Immature natural killer cell (primary cell): ENCODE measurements around the gene SLC2A5. TPM values are rescaled to one million over a fixed set of nuclear protein-coding genes. Genes with fewer than 3 reads are reported as not detected.
"Not testable (repeated sequence)": the region's sequence is repeated elsewhere in the genome, so short reads cannot be mapped to it uniquely, and the experiment has no call there.

Experiments used
- DNase-seq, 3 donors: peaks; one replicate each; pipeline ENCODE4 v3.0.0; 2022; ENCODE audit warnings: mixed read lengths in 1 of 3
- H3K27ac Mint-ChIP-seq, 6 donors: one replicate each; pipeline ENCODE4 v1.8.0; 2020; ENCODE audit warnings: mixed read lengths in 6 of 6, mild to moderate bottlenecking in 5 of 6, inconsistent platforms in 4 of 6, moderate library complexity in 3 of 6
- H3K27me3 Mint-ChIP-seq, 3 donors: one replicate each; pipeline ENCODE4 v1.8.0; 2020 to 2021; ENCODE audit warnings: low read depth in 3 of 3, mild to moderate bottlenecking in 3 of 3, mixed read lengths in 3 of 3, moderate library complexity in 3 of 3, inconsistent platforms in 1 of 3
- H3K36me3 Mint-ChIP-seq, 3 donors: one replicate each; pipeline ENCODE4 v1.8.0; 2020; ENCODE audit warnings: mixed read lengths in 3 of 3, inconsistent platforms in 2 of 3, mild to moderate bottlenecking in 2 of 3
- H3K4me1 Mint-ChIP-seq, 2 donors: one replicate each; pipeline ENCODE4 v1.8.0; 2020; ENCODE audit warnings: inconsistent platforms in 2 of 2, mild to moderate bottlenecking in 2 of 2, mixed read lengths in 2 of 2, moderate library complexity in 1 of 2
- H3K4me3 Mint-ChIP-seq, 5 donors: one replicate each; pipeline ENCODE4 v1.8.0; 2020; ENCODE audit warnings: mild to moderate bottlenecking in 5 of 5, mixed read lengths in 5 of 5, inconsistent platforms in 3 of 5, moderate library complexity in 3 of 5
- H3K9me3 Mint-ChIP-seq, 6 donors: one replicate each; pipeline ENCODE4 v1.8.0; 2020; ENCODE audit warnings: mild to moderate bottlenecking in 6 of 6, mixed read lengths in 6 of 6, inconsistent platforms in 4 of 6, moderate library complexity in 3 of 6
- polyA plus RNA-seq, 3 donors: library from polyadenylated mRNA; unstranded; fragments of 300-500 nt; fragmentation: Illumina TruSeq; gene quantifications; one replicate each; pipeline ENCODE4 v1.2.3, GENCODE V29; 2021

Gene SLC2A5
- polyA plus RNA-seq, 3 donors from 2014 or later: 0.07 TPM; not detected in 2

DNA sequence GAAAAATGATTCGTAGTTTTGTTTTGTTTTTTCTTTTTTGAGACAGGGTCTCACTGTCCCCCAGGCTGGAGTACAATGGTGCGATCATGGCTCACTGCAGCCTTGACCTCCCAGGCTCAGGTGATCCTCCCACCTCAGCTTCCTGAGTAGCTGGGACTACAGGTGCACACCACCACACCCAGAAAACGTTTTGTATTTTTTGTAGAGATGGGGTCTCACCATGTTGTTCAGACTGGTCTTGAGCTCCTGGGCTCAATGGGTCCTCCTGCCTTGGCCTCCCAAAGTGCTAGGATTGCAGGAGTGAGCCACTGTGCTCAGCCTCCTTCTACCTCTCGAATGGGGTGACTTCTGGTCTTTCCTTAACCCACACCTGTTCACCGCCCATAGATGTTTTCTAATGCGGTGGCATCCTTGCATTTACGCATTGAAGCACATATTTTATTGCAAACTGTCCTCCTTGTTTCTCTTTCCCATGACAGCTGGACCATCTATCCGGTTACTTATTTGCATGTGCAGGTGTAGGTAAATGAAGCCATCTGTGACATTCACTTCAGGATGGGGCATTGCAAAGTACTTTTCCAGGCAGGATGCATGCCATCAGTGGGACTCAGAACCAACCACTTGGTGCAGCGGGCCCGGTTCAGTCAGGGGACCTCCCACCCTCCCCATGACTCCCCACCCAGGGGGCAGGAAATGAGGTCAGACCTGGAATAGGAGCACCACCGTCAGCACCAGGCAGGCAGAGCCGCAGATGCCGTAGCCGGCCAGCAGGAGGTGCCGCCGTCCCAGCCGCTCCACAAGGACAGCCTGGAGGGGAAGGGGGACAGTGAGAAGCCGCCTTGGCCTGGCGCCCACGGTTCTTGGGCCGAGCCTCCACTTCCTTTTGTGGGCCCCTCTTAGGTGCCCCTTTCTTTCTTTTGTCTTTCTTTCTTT lies 59.7 kb downstream of the SLC2A5 start:
- H3K27ac Mint-ChIP-seq: no peak overlapping the region
- H3K27me3 Mint-ChIP-seq: peaks cover 2 to 7% (median 4%) of the 10 kb centered on the region in 3 donors
- H3K4me1 Mint-ChIP-seq: peaks cover 0 to 3% of the 10 kb centered on the region in 2 donors
- H3K36me3 Mint-ChIP-seq: no peaks in the 10 kb centered on the region
- DNase-seq: no peak
- no peaks in the 10 kb centered on the region for H3K9me3 Mint-ChIP-seq
- H3K4me3 Mint-ChIP-seq: no peak overlapping the region

DNA sequence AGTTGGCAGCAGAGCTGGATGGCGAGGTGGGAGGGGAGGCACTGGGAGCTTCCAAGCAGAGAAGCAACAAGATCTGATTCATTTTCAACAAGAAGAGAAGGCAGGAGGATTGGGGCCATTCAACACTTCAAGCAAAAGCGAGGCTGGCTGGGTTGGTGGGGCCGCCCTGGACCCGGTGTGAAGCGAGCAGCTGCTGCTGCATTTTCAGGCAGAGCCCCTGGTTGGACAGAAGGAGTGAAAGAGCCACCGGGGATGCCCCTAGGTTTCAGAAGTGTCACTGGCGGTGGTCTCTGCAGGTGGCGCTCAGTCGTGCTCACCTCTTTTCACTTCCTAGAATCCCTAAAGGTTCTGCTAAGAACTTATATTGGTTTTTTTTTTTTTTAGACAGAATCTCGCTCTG lies 61.2 kb downstream of the SLC2A5 start:
- Mint-ChIP-seq H3K4me1 (peaks cover 0 to 3% of the 10 kb centered on the region in 2 donors), H3K4me3 (no peak overlapping the region), H3K9me3 (no peaks in the 10 kb centered on the region), H3K36me3 (no peaks in the 10 kb centered on the region), H3K27ac (peak overlapping the region in 1 of 6 donors; percentile 30), H3K27me3 (peaks cover 2 to 5% (median 4%) of the 10 kb centered on the region in 3 donors)
- DNase-seq: no peak

DNA sequence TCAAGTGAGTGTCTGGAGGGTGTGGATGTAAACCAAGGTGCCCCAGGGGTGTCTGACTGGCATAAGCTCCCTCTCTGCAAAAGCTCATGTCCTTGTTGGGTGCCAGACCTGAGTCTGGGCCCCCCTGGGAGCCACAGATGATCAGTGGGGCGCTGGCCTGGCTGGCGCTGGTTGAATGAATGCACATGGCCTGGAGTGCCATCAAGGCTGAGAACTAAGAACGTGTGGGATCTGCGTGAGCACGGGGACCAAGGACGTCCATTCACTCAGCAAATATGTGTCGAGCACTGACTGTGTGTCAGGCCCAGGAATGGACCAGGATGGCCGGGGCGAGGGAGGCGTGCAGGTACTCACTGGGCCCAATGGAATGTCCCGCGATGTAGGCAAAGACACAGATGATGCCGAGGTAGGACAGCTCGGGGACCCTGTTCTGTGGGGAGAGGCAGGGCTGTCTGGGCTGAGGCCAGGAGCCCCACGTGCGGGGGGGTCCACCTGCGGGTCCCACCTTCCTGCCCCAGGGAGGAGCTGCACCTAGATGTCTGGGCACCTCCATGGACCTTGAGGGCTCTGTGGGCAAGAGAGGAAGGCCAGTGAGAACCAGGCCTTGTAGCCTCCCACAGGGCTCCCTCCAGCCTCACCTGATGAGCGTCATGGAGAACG lies 62.3 kb downstream of the SLC2A5 start:
- no peak for DNase-seq
- H3K4me3 Mint-ChIP-seq: peak overlapping the region in 1 of 5 donors; percentile 28
- H3K9me3 Mint-ChIP-seq: no peaks in the 10 kb centered on the region
- H3K27me3 Mint-ChIP-seq: peaks cover 2 to 5% (median 2%) of the 10 kb centered on the region in 3 donors
- H3K27ac Mint-ChIP-seq: no peak overlapping the region
- H3K4me1 Mint-ChIP-seq: peaks cover 0 to 3% of the 10 kb centered on the region in 2 donors
- H3K36me3 Mint-ChIP-seq: no peaks in the 10 kb centered on the region

DNA sequence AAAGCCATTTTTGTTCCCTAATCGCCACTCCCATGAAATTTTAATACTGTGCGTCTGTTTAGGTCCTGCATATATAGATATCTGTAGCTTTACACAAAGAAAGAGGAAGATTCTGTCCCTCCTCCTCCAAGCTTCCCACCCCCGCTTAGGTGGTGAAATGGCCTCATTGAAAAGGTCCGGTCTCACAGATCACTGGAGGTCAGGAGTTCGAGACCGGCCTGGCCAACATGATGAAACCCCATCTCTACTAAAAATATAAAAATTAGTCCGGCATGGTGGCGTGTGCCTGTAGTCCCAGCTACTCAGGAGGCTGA lies 64.1 kb downstream of the SLC2A5 start:
- no peak overlapping the region for H3K27ac Mint-ChIP-seq
- H3K4me1 Mint-ChIP-seq: no peaks in the 10 kb centered on the region
- H3K9me3 Mint-ChIP-seq: no peaks in the 10 kb centered on the region
- H3K27me3 Mint-ChIP-seq: peaks cover 2 to 5% (median 2%) of the 10 kb centered on the region in 3 donors
- H3K4me3 Mint-ChIP-seq: no peak overlapping the region
- DNase-seq: no peak
- no peaks in the 10 kb centered on the region for H3K36me3 Mint-ChIP-seq

DNA sequence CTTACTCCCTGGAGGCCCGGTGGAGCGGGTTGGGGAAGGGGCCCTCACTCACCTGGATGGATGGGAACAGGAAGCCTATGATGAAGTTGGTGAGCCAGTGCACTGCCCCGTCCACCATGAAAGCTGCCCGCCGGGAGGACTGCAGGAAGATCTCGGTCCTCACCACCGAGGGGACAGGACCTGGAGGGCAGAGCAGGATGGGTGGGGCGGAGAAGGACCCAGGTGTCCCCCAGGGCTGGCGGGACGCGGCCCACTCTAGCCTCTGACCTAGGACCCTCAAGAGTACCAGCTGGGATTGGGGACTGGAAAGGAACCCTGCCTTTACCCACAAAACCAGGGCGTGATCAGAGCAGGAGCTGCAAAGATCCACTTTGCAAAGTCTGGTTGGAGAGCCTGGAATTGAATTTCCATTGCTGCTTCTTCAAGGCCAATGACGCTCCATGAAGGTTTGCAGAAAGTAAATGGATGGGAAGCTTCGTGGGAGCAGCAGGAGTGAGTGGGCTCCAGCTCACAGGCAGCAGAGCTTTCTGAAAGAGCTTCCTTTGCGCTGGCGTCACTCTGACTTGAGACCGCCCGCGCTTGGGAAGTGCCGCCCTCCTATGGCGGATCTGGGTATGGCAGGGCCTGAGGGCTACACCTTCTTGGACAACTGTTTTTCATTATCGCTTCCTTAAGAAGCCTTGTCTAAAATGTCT lies 64.6 kb downstream of the SLC2A5 start:
- no peaks in the 10 kb centered on the region for H3K4me1 Mint-ChIP-seq

DNA sequence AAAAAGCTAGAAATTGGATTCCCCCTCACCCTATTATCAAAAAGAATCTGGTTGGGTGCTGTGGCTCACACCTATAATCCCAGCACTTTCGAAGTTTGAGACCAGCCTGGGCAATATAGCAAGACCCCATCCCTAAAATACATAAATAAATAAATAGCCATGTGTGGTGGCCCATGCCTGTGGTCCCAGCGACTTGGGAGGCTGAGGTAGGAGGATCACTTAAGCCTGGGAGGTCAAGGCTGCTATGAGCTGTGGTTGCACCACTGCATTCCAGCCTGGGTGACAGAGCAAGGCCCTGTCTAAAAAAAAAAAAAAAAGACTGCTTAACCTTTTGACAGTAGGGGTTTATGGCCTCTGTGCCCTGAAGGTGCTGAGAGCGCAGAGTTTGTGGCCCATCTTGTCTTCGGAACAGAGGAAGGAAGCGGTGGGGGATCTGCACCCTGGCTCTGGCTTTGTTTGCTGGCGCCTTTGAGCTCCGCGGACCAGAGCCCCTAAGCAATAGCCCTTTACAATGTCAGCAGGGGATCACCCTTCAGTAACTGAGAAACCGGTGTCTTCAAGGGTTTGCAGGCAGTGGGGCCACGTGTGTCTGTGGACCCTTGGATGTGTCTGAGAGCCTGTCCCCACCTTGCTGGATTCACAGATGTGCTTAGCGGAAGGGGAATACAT lies 65.3 kb downstream of the SLC2A5 start:
- Mint-ChIP-seq H3K4me1 (no peaks in the 10 kb centered on the region), H3K27ac (no peak overlapping the region), H3K4me3 (no peak overlapping the region), H3K27me3 (peaks cover 2 to 5% (median 3%) of the 10 kb centered on the region in 3 donors), H3K9me3 (no peaks in the 10 kb centered on the region), H3K36me3 (no peaks in the 10 kb centered on the region)
- DNase-seq: no peak

More for the DNA sequence above, 64.6 kb downstream of the SLC2A5 start:
- H3K4me3 Mint-ChIP-seq: no peak overlapping the region
- no peaks in the 10 kb centered on the region for H3K9me3 Mint-ChIP-seq
- H3K27ac Mint-ChIP-seq: no peak overlapping the region
- peak; percentile 22 to 44 (median 43) for DNase-seq
- peaks cover 0 to 5% (median 2%) of the 10 kb centered on the region in 3 donors for H3K27me3 Mint-ChIP-seq
- H3K36me3 Mint-ChIP-seq: no peaks in the 10 kb centered on the region

DNA sequence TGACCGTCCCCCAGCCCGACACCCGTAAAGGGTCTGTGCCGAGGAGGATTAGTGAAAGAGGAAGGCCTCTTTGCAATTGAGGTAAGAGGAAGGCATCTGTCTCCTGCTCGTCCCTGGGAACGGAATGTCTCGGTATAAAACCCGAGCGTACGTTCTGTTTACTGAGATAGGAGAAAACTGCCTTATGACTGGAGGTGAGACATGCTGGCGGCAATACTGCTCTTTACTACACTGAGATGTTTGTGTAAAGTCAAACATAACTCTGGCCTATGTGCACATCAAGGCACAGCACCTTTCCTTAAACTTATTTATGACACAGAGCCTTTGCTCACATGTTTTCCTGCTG lies 67.2 kb downstream of the SLC2A5 start:
- not testable (repeated sequence) for H3K4me1 Mint-ChIP-seq, H3K4me3 Mint-ChIP-seq, H3K27ac Mint-ChIP-seq, H3K36me3 Mint-ChIP-seq, H3K9me3 Mint-ChIP-seq, DNase-seq, H3K27me3 Mint-ChIP-seq

DNA sequence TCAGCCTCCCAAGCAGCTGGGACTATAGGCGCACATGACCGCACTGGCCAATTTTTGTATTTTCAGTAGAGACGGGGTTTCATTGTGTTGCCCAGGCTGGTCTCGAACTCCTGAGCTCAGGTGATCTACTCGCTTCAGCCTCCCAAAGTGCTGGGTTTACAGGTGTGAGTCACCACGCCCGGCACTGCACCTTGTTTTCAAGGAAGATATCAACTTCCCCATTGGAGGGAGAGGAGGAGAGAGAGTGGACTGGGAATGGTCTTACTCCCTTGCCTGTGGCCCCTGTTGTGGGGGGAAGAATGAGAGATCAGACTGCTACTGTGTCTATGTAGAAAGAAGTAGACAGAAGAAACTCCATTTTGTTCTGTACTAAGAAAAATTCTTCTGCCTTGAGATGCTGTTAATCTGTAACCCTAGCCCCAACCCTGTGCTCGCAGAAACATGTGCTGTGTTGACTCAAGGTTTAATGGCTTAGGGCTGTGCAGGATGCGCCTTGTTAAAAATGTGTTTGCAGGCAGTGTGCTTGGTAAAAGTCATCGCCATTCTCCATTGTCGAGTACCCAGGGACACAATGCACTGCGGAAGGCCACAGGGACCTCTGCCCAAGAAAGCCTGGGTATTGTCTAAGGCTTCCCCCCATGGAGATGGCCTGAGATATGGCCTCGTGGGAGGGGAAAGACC lies 67.8 kb downstream of the SLC2A5 start:
- not testable (repeated sequence) for H3K27ac Mint-ChIP-seq, H3K4me3 Mint-ChIP-seq, H3K4me1 Mint-ChIP-seq, DNase-seq, H3K27me3 Mint-ChIP-seq, H3K36me3 Mint-ChIP-seq, H3K9me3 Mint-ChIP-seq

DNA sequence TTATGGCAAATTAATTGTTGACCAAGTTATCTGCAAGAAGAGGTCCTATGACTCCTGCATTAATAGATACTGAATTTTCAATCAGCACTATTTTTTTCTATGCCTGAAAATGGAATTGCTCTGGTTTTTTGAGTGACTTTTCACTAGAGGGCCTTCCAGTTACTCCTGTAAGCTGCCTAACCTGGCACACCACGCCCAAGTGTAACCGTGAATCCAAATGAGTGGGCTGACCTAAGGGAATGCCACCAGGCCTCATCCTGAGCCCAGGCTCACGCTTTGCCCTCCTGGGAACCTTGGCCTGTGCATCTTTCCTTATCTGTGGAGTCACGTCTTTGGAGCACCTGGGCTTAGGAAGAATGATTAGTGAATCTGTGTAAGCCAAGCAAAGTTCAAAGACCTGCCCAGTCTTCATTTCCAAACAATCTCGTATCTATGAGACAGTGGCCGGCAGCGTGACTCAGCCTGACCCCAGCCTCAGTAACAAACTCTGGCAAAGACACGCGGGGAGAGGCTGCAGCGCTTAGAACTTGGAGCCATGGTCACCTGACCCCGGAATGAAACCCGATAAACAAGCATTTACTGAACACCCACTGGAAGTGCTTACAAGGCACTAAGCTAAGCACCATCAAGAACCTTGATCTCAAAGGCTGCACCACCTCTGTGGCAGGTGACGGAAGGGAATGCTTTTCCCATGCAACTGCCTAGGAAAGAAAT lies 75.3 kb downstream of the SLC2A5 start:
- not testable (repeated sequence) for H3K9me3 Mint-ChIP-seq, H3K4me1 Mint-ChIP-seq, H3K27me3 Mint-ChIP-seq, H3K4me3 Mint-ChIP-seq, DNase-seq, H3K36me3 Mint-ChIP-seq, H3K27ac Mint-ChIP-seq

DNA sequence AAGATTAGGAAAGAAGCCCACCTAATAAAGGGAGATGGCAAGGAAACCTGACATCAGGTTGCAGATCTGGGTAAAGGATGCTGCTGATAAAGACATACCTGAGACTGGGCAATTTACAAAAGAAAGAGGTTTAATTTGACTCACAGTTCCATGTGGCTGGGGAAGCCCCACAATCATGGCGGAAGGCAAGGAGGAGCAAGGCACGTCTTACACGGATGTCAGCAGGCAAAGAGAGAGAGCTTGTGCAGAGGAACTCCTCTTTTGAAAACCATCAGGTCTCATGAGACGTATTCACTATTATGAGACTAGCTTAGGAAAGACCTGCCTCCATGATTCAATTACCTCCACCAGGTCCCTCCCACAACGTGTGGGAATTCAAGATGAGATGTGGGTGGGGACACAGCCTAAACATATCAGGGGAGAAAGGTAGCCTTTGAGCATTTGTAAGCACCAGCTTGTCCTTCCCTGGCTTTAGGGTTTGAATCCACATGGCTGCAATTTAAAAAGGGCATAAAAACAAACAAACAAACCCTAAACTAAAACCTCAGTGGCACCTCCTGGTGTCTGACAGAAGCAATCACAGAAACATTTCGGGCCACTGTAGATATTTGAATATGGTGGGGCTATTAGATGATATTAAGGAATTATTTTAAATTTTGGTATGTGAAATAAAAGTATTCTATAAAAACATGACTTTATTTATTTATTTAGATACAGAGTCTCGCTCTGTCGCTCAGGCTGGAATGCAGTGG lies 76.3 kb downstream of the SLC2A5 start:
- Mint-ChIP-seq H3K27me3 (peaks cover 0 to 7% (median 3%) of the 10 kb centered on the region in 3 donors), H3K4me3 (no peak overlapping the region), H3K27ac (no peak overlapping the region), H3K4me1 (no peaks in the 10 kb centered on the region), H3K9me3 (no peaks in the 10 kb centered on the region), H3K36me3 (no peaks in the 10 kb centered on the region)
- DNase-seq: no peak

DNA sequence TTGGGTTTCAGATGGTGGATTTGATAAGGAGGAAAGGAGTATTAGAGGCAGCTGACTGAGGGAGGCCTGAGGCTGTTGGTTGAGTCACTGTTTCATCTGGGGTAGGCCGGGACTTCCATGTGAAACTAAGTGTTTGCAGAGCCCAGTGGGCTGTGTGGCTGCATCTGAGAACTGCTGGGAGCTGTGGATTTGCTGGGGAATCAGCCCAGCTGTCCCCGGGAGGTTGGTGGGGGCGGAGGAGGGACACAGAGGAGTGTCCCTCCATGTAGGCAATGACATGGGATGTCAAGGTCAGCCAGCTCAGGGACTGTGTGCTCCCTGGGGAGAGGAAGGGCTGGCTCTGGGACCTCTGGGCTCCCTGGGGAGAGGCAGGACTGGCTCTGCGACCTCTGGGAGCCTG lies 79.6 kb downstream of the SLC2A5 start:
- Mint-ChIP-seq H3K27ac (no peak overlapping the region), H3K4me1 (peaks cover 0 to 2% of the 10 kb centered on the region in 2 donors), H3K36me3 (no peaks in the 10 kb centered on the region), H3K27me3 (peaks cover 1 to 13% (median 3%) of the 10 kb centered on the region in 3 donors), H3K9me3 (no peaks in the 10 kb centered on the region), H3K4me3 (no peak overlapping the region)
- DNase-seq: no peak

DNA sequence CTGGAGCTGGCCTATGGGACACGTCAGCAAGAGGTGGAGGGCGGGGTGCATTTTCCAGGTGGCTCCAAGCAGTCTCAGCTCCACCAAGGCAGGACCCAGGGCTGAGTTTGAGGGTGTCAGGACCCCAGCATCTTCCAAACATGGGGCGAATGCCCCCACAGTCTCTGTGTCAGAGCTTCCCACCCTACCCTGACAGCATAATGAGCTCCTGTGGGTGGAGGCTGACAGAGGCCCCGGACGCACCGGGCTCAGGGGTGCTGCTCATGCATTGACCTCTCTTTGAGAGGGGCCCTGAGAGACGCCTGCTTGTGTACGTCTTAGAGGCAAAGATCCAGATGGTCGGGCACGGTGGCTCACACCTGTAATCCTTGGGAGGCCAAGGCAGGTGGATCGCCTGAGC lies 80.4 kb downstream of the SLC2A5 start:
- H3K4me1 Mint-ChIP-seq: peaks cover 0 to 2% of the 10 kb centered on the region in 2 donors
- H3K36me3 Mint-ChIP-seq: no peaks in the 10 kb centered on the region
- no peaks in the 10 kb centered on the region for H3K9me3 Mint-ChIP-seq

More for the DNA sequence above, 80.4 kb downstream of the SLC2A5 start:
- no peak for DNase-seq
- Mint-ChIP-seq H3K27me3 (peaks cover 1 to 13% (median 3%) of the 10 kb centered on the region in 3 donors), H3K4me3 (no peak overlapping the region), H3K27ac (no peak overlapping the region)
